Cardiac fibroblast (primary cell): ENCODE results near the gene ANKMY2.

Experiments
- DNase-seq, 2 donors: peaks; one replicate each; pipeline versions ENCODE4 v3.0.0 to v3.0.0-alpha.2; 2010; ENCODE audit warnings: low read depth in 2 of 2
- H3K4me3 ChIP-seq, 2 donors: replicated peaks in 1 of 2; 1 replicate in 1 of 2; 2 replicates in 1 of 2; pipeline ENCODE4 v1.5.1; 2011; ENCODE audit warnings: low read depth in 2 of 2, low read length in 2 of 2, mild to moderate bottlenecking in 2 of 2, moderate library complexity in 1 of 2
- CTCF ChIP-seq: IDR thresholded peaks from one replicate; pipeline ENCODE4 v1.5.1; 2011; ENCODE audit warnings: low read depth, mild to moderate bottlenecking, low read length, inconsistent platforms

ANKMY2 gene

GRCh38 chr7:16586081-16586874 is 59.3 kb downstream of the ANKMY2 start:
- peak overlapping the region; percentile 14 to 24 for H3K4me3 ChIP-seq
- no peak for TF ChIP-seq CTCF
- DNase-seq, result peak; percentile 56 to 65

GRCh38 chr7:16585540-16585939 is 60.0 kb downstream of the ANKMY2 start:
- DNase-seq, result no peak
- H3K4me3 ChIP-seq, result no peak overlapping the region
- no peak for TF ChIP-seq CTCF

- H3K4me3 ChIP-seq, result no peak overlapping the region
- no peak for TF ChIP-seq CTCF
- DNase-seq, result no peak
Measured at GRCh38 chr7:16583834-16584233, 61.7 kb downstream of the ANKMY2 start.

GRCh38 chr7:16581286-16581685 is 64.3 kb downstream of the ANKMY2 start:
- DNase-seq, result no peak
- no peak for TF ChIP-seq CTCF
- no peak overlapping the region for H3K4me3 ChIP-seq

- TF ChIP-seq CTCF, result no peak
- H3K4me3 ChIP-seq, result no peak overlapping the region
- no peak for DNase-seq
Measured at GRCh38 chr7:16579216-16579615, 66.3 kb downstream of the ANKMY2 start.

- H3K4me3 ChIP-seq, result no peak overlapping the region
- no peak for DNase-seq
- no peak for TF ChIP-seq CTCF
Measured at GRCh38 chr7:16571941-16572340, 73.6 kb downstream of the ANKMY2 start.
